Right lobe of liver (tissue), 6 donors: Measurements from ENCODE around the gene ZBTB44. TPM values are rescaled to one million over a fixed set of nuclear protein-coding genes. Genes with fewer than 3 reads are reported as not detected.

Source experiments
- ATAC-seq, 4 donors: fragments of 200-7000 bp; cut with Tn5 transposase; one replicate each; pipeline ENCODE4 v1.9.1; 2020; ENCODE audit warnings: mild to moderate bottlenecking in 4 of 4, moderate library complexity in 4 of 4
- DNase-seq, 3 donors: peaks; one replicate each; pipeline ENCODE4 v3.0.0-alpha.2; 2020
- H3K27ac ChIP-seq, 3 donors: fragments of 200-600 bp; one replicate each; pipeline ENCODE4 v1.8.0; 2022
- H3K27me3 ChIP-seq, 2 donors: fragments of 200-600 bp; one replicate each; pipeline ENCODE4 v1.8.0; 2022
- H3K36me3 ChIP-seq, 4 donors: fragments of 200-600 bp; sonication (generic) in 1 of 4; one replicate each; pipeline versions ENCODE4 v1.5.1 to v1.8.0; 2017 to 2022; ENCODE audit warnings: control low read depth in 1 of 4
- H3K4me1 ChIP-seq, 4 donors: fragments of 200-600 bp; sonication (generic) in 1 of 4; one replicate each; pipeline versions ENCODE4 v1.5.1 to v1.8.0; 2017 to 2022; ENCODE audit warnings: control low read depth in 1 of 4
- H3K4me3 ChIP-seq, 3 donors: fragments of 200-600 bp; one replicate each; pipeline ENCODE4 v1.8.0; 2022
- H3K9me3 ChIP-seq, 4 donors: fragments of 200-600 bp; sonication (generic) in 1 of 4; one replicate each; pipeline versions ENCODE4 v1.5.1 to v1.8.0; 2017 to 2022; ENCODE audit warnings: control low read depth in 1 of 4
- CTCF ChIP-seq, 4 donors: fragments of 200-600 bp in 3 of 4; fragments of 450-650 bp in 1 of 4; IDR thresholded peaks; one replicate each; pipeline versions ENCODE4 v1.5.1 to v1.8.0; 2016 to 2022; ENCODE audit warnings: antibody characterized with exemption in 4 of 4, mild to moderate bottlenecking in 2 of 4
- POLR2A ChIP-seq: fragments of 450-650 bp; IDR thresholded peaks from one replicate; pipeline ENCODE4 v1.6.1; 2017; ENCODE audit warnings: antibody characterized with exemption, mild to moderate bottlenecking
- WGBS: methylation state at CpG from one replicate; pipeline ENCODE4 v1.1.6; 2018; ENCODE audit warnings: low coverage, low lambda C conversion rate; ENCODE audit not compliant: insufficient coverage; ENCODE audit errors: missing lambda C conversion rate; 5-methylcytosine and 5-hydroxymethylcytosine counted together
- intact Hi-C, 2 donors: fragments of 100-400 bp; cut with DNase I; formaldehyde crosslinking; loops; one replicate each; pipeline versions ENCODE4 v1.11.2 to v1.14.1; 2022
- total RNA-seq, 6 experiments: library from RNA; depleted of rRNA in 2 of 6; stranded (reverse); fragments of >200 nt in 2 of 6; fragmentation: NEBNext Ultra II Directional in 3 of 6; extraction: Animal tissue kit (Norgen Biotek cat#: 25700) in 3 of 6; gene quantifications; one replicate each; pipeline versions ENCODE4 v1.1.0 to v1.2.4, GENCODE V29; 2016 to 2023
- donor health status: DM: no; HTN: yes; CAD: no.
- donor health status: DM: no; HTN: no; CAD: no.
- donor health status: DM: no; HTN: no; CAD: no.
- donor health status: DM: no; HTN: yes; CAD: no.
- donor health status: DM: no; HTN: yes; CAD: no.

Gene ZBTB44
- total RNA-seq, 6 experiments from 2014 or later: 16.3 to 22.4 (median 18.4) TPM

- H3K4me3 ChIP-seq: no peak overlapping the region
- ATAC-seq: no peak
- no peaks in the 10 kb centered on the region for H3K27me3 ChIP-seq
- no peaks in the 10 kb centered on the region for H3K36me3 ChIP-seq
- 100% methylated on average over 1 of the region's 1 CpG for WGBS
- H3K9me3 ChIP-seq: no peaks in the 10 kb centered on the region
- no peak for TF ChIP-seq CTCF (IDR thresholded peaks at IDR 0.05)
- no peak for TF ChIP-seq POLR2A
- no peak for DNase-seq
- H3K4me1 ChIP-seq: no peaks in the 10 kb centered on the region
- H3K27ac ChIP-seq: no peak overlapping the region
- intact Hi-C loops: no loop called here
These were observed 15.5 kb upstream of the ZBTB44 start for GRCh38 chr11:130330101-130330684.

GRCh38 chr11:130328420-130328819 lies 13.7 kb upstream of the ZBTB44 start:
- intact Hi-C loops: no loop called here
- no peaks in the 10 kb centered on the region for H3K27me3 ChIP-seq
- H3K9me3 ChIP-seq: no peaks in the 10 kb centered on the region
- H3K4me1 ChIP-seq: no peaks in the 10 kb centered on the region
- H3K4me3 ChIP-seq: no peak overlapping the region
- no peak for DNase-seq
- H3K27ac ChIP-seq: no peak overlapping the region
- TF ChIP-seq CTCF (IDR thresholded peaks at IDR 0.05) (no peak), POLR2A (no peak)
- 96% methylated on average over 3 of the region's 3 CpGs for WGBS
- ATAC-seq: no peak
- no peaks in the 10 kb centered on the region for H3K36me3 ChIP-seq

- Histone ChIP-seq H3K36me3 (no peaks in the 10 kb centered on the region), H3K4me3 (no peak overlapping the region), H3K27ac (no peak overlapping the region), H3K4me1 (no peaks in the 10 kb centered on the region), H3K9me3 (no peaks in the 10 kb centered on the region), H3K27me3 (no peaks in the 10 kb centered on the region)
- TF ChIP-seq CTCF (IDR thresholded peaks at IDR 0.05) (no peak), POLR2A (no peak)
- no peak for DNase-seq
- WGBS: 97% methylated on average over 6 of the region's 6 CpGs
- intact Hi-C loops: no loop called here
- ATAC-seq: no peak
These were observed 13.0 kb upstream of the ZBTB44 start for GRCh38 chr11:130327716-130328115.

GRCh38 chr11:130325691-130326090 lies 11.0 kb upstream of the ZBTB44 start:
- DNase-seq (no peak), ATAC-seq (no peak)
- H3K36me3 ChIP-seq: no peaks in the 10 kb centered on the region
- H3K9me3 ChIP-seq: no peaks in the 10 kb centered on the region
- TF ChIP-seq POLR2A: no peak
- TF ChIP-seq CTCF (IDR thresholded peaks at IDR 0.05): no peak
- H3K27me3 ChIP-seq: no peaks in the 10 kb centered on the region
- 92% methylated on average over 2 of the region's 3 CpGs for WGBS
- H3K4me1 ChIP-seq: no peaks in the 10 kb centered on the region
- intact Hi-C loops: no loop called here
- no peak overlapping the region for H3K4me3 ChIP-seq
- no peak overlapping the region for H3K27ac ChIP-seq
